ENCODE data around the gene RCBTB1.

The RCBTB1 gene

GRCh38 chr13:49560270-49561061, 24.9 kb downstream of the RCBTB1 start:
- no peak for DNase-seq (ENCODE audit: low read depth, low spot score)

GRCh38 chr13:49559006-49559405, 26.4 kb downstream of the RCBTB1 start:
- DNase-seq (ENCODE audit: low read depth, low spot score), result no peak

GRCh38 chr13:49554387-49554786, 31.0 kb downstream of the RCBTB1 start:
- no peak for DNase-seq (ENCODE audit: low read depth, low spot score)

DNA sequence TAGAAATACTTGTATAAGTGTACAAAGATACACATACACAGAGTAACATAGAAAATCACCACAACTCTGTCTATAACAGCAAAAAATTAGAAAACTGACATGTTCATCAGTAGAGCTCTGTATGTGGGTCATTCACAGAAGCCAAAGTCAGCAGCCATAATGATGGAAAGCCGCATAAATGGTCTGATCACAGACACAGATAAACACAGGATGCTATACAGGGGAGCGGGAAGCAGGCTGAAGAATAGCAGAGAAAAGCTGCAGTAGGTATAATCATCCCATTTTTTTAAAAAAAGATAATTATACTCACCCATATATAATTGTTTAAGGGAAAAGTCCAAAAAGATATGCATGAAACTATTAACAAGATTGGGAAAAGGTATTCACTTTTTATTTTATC, 31.5 kb downstream of the RCBTB1 start:
- no peak for DNase-seq (ENCODE audit: low read depth, low spot score)

GRCh38 chr13:49550942-49551644, 34.3 kb downstream of the RCBTB1 start:
- no peak for DNase-seq (ENCODE audit: low read depth, low spot score)

DNA sequence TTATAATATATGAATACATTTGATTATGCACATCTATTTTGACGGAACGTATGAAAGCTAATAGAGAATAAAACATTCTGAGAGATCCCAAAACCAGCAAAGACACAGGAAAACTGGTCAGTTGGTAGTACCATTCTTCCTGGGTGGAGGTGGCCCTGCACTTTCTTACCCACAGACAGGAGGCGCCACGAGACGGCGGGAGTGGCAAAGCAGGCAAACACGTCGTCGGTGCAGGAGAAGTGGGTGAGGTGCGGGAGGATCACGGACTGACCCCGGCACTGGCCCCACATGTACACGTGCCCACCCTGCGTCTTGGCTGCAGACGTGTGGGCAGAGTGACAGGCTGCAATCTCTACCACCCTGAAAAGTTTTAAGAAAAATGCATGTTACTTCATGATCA, 36.1 kb downstream of the RCBTB1 start:
- no peak for DNase-seq (ENCODE audit: low read depth, low spot score)

DNA sequence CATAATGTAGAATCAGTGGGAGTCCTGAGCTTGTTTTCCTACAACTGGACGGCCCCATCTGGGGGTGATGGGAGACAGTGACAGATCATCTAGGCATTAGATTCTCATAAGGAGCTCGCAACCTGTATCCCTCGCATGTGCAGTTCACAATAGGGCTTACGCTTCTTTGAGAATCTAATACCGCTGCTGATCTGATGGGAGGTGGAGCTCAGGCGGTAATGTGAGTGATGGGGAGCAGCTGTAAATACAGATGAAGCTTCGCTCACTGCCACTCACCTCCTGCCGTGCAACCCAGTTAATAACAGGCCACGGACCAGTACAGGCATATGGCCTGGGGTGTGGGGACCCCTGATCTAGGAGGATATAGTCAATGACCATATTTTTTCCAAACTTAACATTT, 38.8 kb downstream of the RCBTB1 start:
- DNase-seq (ENCODE audit: low read depth, low spot score), result no peak

DNA sequence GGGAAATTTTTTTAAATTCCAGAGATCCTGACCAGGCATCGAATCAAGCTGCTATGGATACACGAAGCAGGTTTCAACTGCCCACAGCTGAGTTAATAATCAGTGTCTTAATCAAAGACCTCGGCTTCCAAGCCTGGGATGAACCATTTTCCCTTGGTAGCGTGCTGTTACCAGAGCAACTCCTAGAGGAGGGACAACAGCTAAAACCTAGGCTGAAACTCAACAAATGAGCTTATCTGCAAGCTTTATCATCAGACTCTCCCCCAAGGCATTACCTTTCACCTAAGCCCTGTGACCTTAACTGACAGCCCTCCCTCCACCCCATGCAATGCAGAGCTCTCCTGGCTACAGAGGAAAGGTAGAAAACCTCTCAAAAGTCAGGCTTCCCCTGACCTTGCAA, 39.7 kb downstream of the RCBTB1 start:
- DNase-seq (ENCODE audit: low read depth, low spot score), result no peak

GRCh38 chr13:49543656-49544055, 41.7 kb downstream of the RCBTB1 start:
- DNase-seq (ENCODE audit: low read depth, low spot score), result no peak

DNA sequence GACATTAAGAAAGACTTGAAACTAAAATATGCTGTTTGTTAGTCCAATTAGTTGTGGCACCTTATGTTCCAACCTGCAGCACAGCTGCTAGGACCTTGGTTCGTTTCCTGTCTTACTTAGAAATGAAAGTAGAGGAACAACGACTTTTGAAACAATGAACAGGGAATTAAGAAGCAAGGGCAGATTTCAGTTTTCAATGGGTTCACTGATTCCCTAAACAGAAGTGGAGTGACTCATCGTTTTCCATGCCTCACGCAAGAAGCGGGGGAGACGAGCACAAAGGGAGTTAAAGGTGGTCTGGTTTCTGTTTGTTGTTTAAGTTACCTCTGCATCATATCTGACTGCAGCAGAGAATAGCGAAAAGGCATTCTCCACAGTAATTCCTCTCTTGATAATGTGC, 44.8 kb downstream of the RCBTB1 start:
- no peak for DNase-seq (ENCODE audit: low read depth, low spot score)

DNA sequence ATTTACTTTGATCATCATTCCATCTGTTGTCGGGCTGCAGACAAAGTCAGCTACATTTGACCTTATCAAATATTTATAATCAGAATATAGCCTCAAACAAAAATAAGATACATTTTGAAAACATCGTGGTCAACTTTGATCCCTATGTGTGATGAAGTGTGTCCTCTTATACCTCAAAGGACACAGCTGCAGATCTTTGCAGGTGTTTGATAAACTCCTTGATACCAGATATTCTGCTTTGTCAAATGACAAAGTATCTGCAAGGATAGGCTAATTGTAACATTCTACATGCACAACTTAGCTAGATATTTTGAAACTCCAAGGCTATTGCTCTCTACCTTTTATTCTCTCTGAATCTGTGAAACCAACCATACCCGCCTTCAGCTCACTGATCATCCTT, 45.6 kb downstream of the RCBTB1 start:
- DNase-seq (ENCODE audit: low read depth, low spot score), result no peak

DNA sequence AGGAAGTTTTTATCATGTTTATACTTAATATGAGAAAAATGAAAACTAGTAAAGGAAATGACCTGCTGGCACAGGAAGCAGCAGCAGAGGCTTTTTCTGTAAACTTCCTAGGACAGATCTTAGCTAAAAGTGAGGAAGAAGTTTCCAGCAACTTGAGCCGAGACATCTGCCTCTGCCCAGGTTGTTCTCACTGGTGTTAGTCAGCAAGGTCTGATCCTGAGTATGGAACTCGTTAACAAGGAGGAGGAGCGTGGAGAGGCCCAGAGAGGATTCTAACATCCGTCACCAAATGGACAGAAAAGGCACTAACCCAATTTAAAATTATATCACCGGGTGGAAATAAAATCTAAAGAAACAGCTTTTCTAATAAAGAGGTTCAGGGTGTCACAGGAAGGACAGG, 46.0 kb downstream of the RCBTB1 start:
- no peak for DNase-seq (ENCODE audit: low read depth, low spot score)

- DNase-seq (ENCODE audit: low read depth, low spot score), result no peak
Measured at GRCh38 chr13:49538404-49538803, 47.0 kb downstream of the RCBTB1 start.

- no peak for DNase-seq (ENCODE audit: low read depth, low spot score)
Measured at GRCh38 chr13:49536144-49536873, 49.0 kb downstream of the RCBTB1 start.

DNA sequence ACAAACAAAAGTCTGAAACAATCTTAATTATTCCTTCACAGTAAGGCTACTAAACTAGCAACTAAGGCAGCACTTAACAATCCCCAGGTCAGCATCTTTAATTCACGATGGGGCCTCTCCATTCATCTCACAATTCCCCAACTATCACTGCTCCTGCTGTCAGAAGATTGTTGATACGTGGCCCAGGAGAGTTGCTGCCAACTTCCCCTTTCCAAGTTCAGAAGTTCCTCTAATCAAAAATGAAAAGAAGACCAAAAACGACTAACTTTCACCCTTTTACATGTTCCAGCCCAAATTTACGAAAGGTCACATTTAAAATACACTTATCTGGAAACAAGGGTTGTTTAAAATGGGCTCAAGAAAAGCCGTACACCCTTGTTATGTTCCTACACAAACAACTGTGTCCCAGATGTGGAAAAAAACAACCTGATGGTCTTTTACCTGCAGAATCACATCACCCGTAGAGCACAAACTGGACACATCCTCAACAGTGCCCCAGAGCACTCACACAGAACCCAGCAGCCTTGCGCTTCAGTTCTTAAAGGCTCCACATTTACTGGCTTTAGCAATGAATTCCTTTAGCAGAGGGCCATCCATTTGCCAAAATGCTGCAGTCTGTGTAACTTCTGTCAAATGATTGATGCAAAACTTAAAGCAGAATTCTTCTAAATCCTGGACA, 51.6 kb downstream of the RCBTB1 start:
- DNase-seq (ENCODE audit: low read depth, low spot score), result no peak

- no peak for DNase-seq (ENCODE audit: low read depth, low spot score)
Measured at GRCh38 chr13:49533011-49533410, 52.3 kb downstream of the RCBTB1 start.

DNA sequence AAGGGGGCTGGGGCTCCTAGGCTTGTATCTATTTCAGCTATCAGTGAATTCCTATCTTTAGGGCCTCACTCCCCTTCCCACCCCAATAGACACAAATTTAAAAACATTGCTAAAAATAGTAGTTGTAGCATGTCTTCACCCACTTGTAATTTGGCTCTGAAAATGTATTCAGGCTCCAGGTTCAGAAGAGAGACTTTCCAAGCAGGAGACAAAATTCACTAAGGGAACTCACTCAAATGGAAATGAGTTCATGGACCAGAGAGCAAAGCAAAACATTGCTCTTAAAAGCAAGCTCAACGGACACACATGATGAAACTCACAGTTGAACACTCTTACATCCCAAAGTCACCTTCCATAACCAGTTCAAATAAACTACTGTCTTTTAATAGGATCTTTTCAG, 52.8 kb downstream of the RCBTB1 start:
- DNase-seq (ENCODE audit: low read depth, low spot score), result no peak

DNA sequence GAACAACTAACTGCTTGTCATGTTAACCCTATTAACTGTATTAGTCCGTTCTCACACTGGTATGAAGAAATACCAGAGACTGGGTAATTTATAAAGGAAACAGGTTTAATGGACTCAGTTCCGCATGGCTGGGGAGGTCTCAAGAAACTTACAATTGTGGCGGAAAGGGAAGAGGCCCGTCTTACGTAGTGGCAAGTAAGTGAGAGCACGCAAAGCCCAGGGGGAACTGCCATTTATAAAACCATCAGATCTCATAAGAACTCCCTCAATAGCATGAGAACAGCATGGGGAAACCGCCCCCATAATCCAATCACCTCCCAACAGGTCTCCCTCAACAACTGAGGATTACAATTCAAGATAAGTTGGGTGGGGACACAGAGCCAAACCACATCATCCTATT, 54.9 kb downstream of the RCBTB1 start:
- DNase-seq (ENCODE audit: low read depth, low spot score), result no peak

- no peak for DNase-seq (ENCODE audit: low read depth, low spot score)
Measured at GRCh38 chr13:49528161-49528560, 57.2 kb downstream of the RCBTB1 start.

GRCh38 chr13:49527123-49527522, 58.2 kb downstream of the RCBTB1 start:
- DNase-seq (ENCODE audit: low read depth, low spot score), result no peak

GRCh38 chr13:49524740-49525501, 60.4 kb downstream of the RCBTB1 start:
- DNase-seq (ENCODE audit: low read depth, low spot score), result no peak

Measured in activated naive CD8-positive, alpha-beta T cell treated with anti-CD3 and anti-CD28 coated beads, Interleukin-2, amount 50 U/mL, for 16 hours (primary cell).